Neutrophil (primary cell): ENCODE data around the gene ST7L.

Source experiments
- H3K27ac ChIP-seq: fragments of 200-600 bp; sonication (generic); 2 replicates; pipeline ENCODE4 v1.5.1; 2016; ENCODE audit warnings: mild to moderate bottlenecking, moderate library complexity
- H3K27me3 ChIP-seq: fragments of 200-600 bp; sonication (generic); 2 replicates; pipeline ENCODE4 v1.6.0; 2016; ENCODE audit warnings: mild to moderate bottlenecking
- H3K36me3 ChIP-seq: fragments of 200-600 bp; sonication (generic); 2 replicates; pipeline ENCODE4 v1.5.1; 2017
- H3K4me1 ChIP-seq, 2 experiments: fragments of 200-600 bp in 1 of 2; sonication (generic) in 1 of 2; 1 replicate in 1 of 2; 2 replicates in 1 of 2; pipeline versions ENCODE4 v1.5.1 to v1.6.1; 2013 to 2016; ENCODE audit warnings: low read depth in 1 of 2, low read length in 1 of 2, mild to moderate bottlenecking in 1 of 2, moderate library complexity in 1 of 2; ENCODE audit not compliant: control insufficient read depth in 1 of 2, insufficient read depth in 1 of 2
- H3K4me3 ChIP-seq, 2 experiments: fragments of 200-600 bp in 1 of 2; sonication (generic) in 1 of 2; 1 replicate in 1 of 2; 2 replicates in 1 of 2; pipeline ENCODE4 v1.5.1; 2013 to 2016; ENCODE audit warnings: low read depth in 1 of 2, low read length in 1 of 2, mild to moderate bottlenecking in 1 of 2, moderate library complexity in 1 of 2
- H3K9me3 ChIP-seq: fragments of 200-600 bp; sonication (generic); 2 replicates; pipeline ENCODE4 v1.5.1; 2016
- TF ChIP-seq, protein P1 (sequence below): fragments of 200-600 bp; sonication (generic); IDR thresholded peaks from 2 replicates; pipeline ENCODE4 v1.5.1; 2016; ENCODE audit warnings: antibody characterized with exemption

ST7L gene

DNA sequence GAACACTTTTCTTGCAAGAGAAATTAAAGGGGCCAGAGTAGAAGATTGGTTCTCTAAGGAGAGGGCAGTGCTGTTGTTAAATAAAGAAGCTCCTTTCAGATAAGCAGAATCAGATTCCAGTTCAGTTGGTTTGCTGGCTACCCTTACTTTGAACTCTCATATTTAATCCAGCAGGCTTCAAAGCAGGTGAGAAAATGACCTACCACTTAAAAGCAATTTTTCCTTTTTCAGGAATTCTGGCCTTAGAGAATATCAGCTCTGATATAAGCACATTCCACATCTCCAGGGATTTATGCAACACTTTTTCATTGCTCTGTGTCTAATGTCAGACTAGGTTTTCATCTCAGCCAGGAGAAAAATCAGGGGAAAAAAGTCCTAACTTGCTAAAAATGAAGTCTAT lies 81.5 kb downstream of the ST7L start:
- Histone ChIP-seq H3K4me3 (no peak overlapping the region), H3K27me3 (no peaks in the 10 kb centered on the region), H3K9me3 (no peaks in the 10 kb centered on the region), H3K27ac (no peak overlapping the region), H3K4me1 (no peaks in the 10 kb centered on the region), H3K36me3 (peaks cover 3% of the 10 kb centered on the region)
- TF ChIP-seq, protein P1, sequence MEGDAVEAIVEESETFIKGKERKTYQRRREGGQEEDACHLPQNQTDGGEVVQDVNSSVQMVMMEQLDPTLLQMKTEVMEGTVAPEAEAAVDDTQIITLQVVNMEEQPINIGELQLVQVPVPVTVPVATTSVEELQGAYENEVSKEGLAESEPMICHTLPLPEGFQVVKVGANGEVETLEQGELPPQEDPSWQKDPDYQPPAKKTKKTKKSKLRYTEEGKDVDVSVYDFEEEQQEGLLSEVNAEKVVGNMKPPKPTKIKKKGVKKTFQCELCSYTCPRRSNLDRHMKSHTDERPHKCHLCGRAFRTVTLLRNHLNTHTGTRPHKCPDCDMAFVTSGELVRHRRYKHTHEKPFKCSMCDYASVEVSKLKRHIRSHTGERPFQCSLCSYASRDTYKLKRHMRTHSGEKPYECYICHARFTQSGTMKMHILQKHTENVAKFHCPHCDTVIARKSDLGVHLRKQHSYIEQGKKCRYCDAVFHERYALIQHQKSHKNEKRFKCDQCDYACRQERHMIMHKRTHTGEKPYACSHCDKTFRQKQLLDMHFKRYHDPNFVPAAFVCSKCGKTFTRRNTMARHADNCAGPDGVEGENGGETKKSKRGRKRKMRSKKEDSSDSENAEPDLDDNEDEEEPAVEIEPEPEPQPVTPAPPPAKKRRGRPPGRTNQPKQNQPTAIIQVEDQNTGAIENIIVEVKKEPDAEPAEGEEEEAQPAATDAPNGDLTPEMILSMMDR, result no peak

DNA sequence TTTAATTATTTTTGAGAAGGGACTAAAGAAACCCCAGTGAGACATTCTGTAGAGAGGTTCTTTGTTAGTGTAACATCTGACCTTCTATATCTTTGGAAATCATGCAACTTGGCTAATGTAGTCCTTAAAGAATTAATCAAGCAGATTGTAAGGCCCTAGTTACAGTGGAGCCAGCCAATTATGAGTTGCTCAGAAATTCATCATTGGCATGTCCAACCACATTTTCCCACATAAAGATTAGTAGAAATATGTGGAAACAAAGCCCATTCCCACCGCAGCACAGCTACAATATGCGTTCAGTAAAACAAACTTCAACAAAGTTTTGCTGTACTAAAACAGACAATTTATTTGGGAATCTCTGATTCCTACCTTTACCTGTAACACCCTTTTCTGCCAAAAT lies 82.4 kb downstream of the ST7L start:
- TF ChIP-seq, protein P1, result no peak
- Histone ChIP-seq H3K4me1 (no peaks in the 10 kb centered on the region), H3K27ac (no peak overlapping the region)

DNA sequence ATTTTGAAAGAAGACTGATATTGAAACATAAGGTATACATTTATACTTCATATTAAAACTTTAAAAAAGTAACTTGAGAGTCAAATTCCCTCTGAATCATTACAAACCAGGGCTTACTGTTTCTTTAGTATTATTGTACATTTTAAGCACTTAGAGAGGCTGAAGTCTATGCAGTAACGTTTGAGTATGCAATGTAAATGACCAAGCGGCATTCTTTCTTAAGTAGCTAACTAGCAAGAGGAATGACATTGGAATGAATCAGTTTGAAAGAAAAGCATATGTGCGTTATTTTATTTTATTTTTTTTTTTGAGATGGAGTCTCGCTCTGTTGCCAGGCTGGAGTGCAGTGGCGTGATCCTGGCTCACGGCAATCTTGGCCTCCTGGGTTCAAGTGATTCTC lies 85.9 kb downstream of the ST7L start:
- Histone ChIP-seq H3K9me3 (no peaks in the 10 kb centered on the region), H3K36me3 (no peaks in the 10 kb centered on the region), H3K4me1 (no peaks in the 10 kb centered on the region), H3K27me3 (no peaks in the 10 kb centered on the region), H3K4me3 (no peak overlapping the region), H3K27ac (no peak overlapping the region)
- TF ChIP-seq, protein P1, result no peak

More for the DNA sequence above, 82.4 kb downstream of the ST7L start:
- H3K27me3 ChIP-seq, result no peaks in the 10 kb centered on the region
- no peak overlapping the region for H3K4me3 ChIP-seq
- peaks cover 3% of the 10 kb centered on the region for H3K36me3 ChIP-seq
- H3K9me3 ChIP-seq, result no peaks in the 10 kb centered on the region

DNA sequence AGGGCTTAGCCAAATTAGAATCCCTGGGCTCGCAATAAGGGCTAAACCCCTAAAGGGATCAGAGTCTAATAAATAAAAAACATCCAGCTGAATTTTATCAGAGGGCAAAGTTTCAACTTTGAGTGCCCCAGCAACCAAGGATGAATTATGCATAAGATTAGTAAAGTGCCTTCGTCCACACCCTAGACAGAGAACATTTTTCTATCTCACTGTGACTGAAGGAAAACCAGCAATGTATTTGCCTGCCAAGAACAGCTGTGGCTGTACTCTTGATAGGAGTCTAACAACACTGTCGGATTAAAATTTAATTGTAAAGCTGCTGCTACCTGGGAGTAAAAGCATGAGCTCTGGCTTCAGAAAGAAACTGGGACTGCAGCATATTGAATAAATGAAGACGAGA lies 86.9 kb downstream of the ST7L start:
- TF ChIP-seq, protein P1, result no peak
- no peaks in the 10 kb centered on the region for H3K36me3 ChIP-seq
- H3K9me3 ChIP-seq, result no peaks in the 10 kb centered on the region
- no peaks in the 10 kb centered on the region for H3K27me3 ChIP-seq
- no peaks in the 10 kb centered on the region for H3K4me1 ChIP-seq
- H3K4me3 ChIP-seq, result no peak overlapping the region
- H3K27ac ChIP-seq, result no peak overlapping the region

DNA sequence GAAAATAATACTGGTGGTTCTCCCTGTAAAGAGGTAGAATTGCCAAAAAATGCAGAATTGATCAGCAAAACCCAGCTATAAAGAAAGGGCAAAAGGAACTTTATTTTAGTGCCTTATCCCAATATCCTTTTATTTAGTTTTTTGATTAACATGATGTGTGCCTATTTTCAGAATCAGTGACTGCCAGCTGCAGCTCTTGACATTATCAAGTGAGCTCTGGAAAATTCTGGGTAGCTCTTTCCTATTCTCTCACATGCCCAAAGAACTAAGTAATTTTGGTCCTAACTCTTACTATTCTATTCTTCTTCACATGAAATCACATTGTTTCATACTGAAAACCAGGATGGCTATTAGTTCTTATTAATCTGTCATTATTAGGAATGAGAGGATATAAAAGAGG lies 88.1 kb downstream of the ST7L start:
- no peak overlapping the region for H3K27ac ChIP-seq
- no peak overlapping the region for H3K4me3 ChIP-seq
- no peaks in the 10 kb centered on the region for H3K27me3 ChIP-seq
- TF ChIP-seq, protein P1, result no peak
- H3K36me3 ChIP-seq, result no peaks in the 10 kb centered on the region
- no peaks in the 10 kb centered on the region for H3K9me3 ChIP-seq
- no peaks in the 10 kb centered on the region for H3K4me1 ChIP-seq

DNA sequence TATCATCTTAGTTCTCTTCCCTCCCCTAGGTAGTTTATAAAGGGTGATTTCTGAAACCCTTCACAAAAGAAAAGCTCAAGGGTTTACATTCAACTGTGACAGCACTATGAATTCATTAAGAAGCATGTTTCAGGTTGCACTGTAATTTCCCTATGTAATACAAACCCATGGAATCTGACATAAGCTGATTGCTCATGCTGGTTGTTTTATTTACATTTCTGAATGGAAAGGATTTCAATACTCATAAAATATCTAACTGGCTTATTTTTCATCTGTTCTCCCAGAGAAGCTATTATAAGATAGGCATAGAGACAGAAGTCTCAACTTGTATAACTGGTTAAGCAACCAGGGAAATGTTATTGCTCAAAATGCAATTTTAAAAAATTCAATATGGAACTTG lies 89.6 kb downstream of the ST7L start:
- Histone ChIP-seq H3K4me3 (no peak overlapping the region), H3K9me3 (no peaks in the 10 kb centered on the region), H3K36me3 (peaks cover 10% of the 10 kb centered on the region), H3K27me3 (no peaks in the 10 kb centered on the region), H3K27ac (no peak overlapping the region), H3K4me1 (no peaks in the 10 kb centered on the region)
- TF ChIP-seq, protein P1, result no peak
